TTC549 (cell line): Measurements from ENCODE around the gene SMYD3.
"Not testable (repeated sequence)": the region's sequence is repeated elsewhere in the genome, so short reads cannot be mapped to it uniquely, and the experiment has no call there.

Source experiments
- FAIRE-seq: peaks from 2 replicates; lab custom pipeline; 2012; peaks lifted over from hg19 to GRCh38; lab: Jason Lieb, UNC

Gene SMYD3

GRCh38 chr1:246351721-246352120 is 155.4 kb downstream of the SMYD3 start:
- FAIRE-seq: no peak

- FAIRE-seq: no peak
These were observed 156.3 kb downstream of the SMYD3 start for GRCh38 chr1:246350745-246351144.

- FAIRE-seq: no peak
These were observed 163.1 kb downstream of the SMYD3 start for GRCh38 chr1:246343937-246344336.

- no peak for FAIRE-seq
These were observed 163.8 kb downstream of the SMYD3 start for GRCh38 chr1:246343251-246343650.

- FAIRE-seq: peak; percentile 46
These were observed 168.5 kb downstream of the SMYD3 start for GRCh38 chr1:246338546-246338945.

- no peak for FAIRE-seq
These were observed 169.0 kb downstream of the SMYD3 start for GRCh38 chr1:246338098-246338497.

- no peak for FAIRE-seq
These were observed 171.9 kb downstream of the SMYD3 start for GRCh38 chr1:246335151-246335550.

- FAIRE-seq: no peak
These were observed 173.2 kb downstream of the SMYD3 start for GRCh38 chr1:246333855-246334254.

- no peak for FAIRE-seq
These were observed 175.0 kb downstream of the SMYD3 start for GRCh38 chr1:246332078-246332477.

GRCh38 chr1:246329900-246330299 is 177.2 kb downstream of the SMYD3 start:
- FAIRE-seq: no peak

- FAIRE-seq: not testable (repeated sequence)
These were observed 177.8 kb downstream of the SMYD3 start for GRCh38 chr1:246329292-246329691.

- FAIRE-seq: no peak
These were observed 182.4 kb downstream of the SMYD3 start for GRCh38 chr1:246324711-246325110.

- not testable (repeated sequence) for FAIRE-seq
These were observed 183.0 kb downstream of the SMYD3 start for GRCh38 chr1:246324033-246324432.

GRCh38 chr1:246320286-246320685 is 186.8 kb downstream of the SMYD3 start:
- FAIRE-seq: no peak

- FAIRE-seq: no peak
These were observed 187.9 kb downstream of the SMYD3 start for GRCh38 chr1:246319083-246319714.

GRCh38 chr1:246318622-246319021 is 188.5 kb downstream of the SMYD3 start:
- FAIRE-seq: peak; percentile 17

- no peak for FAIRE-seq
These were observed 189.1 kb downstream of the SMYD3 start for GRCh38 chr1:246318036-246318359.

GRCh38 chr1:246317332-246318035 is 189.6 kb downstream of the SMYD3 start:
- peak; percentile 32 for FAIRE-seq

- FAIRE-seq: no peak
These were observed 195.6 kb downstream of the SMYD3 start for GRCh38 chr1:246311461-246311860.

- no peak for FAIRE-seq
These were observed 197.7 kb downstream of the SMYD3 start for GRCh38 chr1:246309247-246309884.

GRCh38 chr1:246308533-246309075 is 198.5 kb downstream of the SMYD3 start:
- no peak for FAIRE-seq

GRCh38 chr1:246306415-246307037 is 200.6 kb downstream of the SMYD3 start:
- FAIRE-seq: peak; percentile 66
